Omental fat pad (tissue), 4 donors: Measurements from ENCODE around the gene MFSD1. TPM values are rescaled to one million over a fixed set of nuclear protein-coding genes. Genes with fewer than 3 reads are reported as not detected.

Experiments
- ATAC-seq: fragments of 150-250 bp; one replicate; pipeline ENCODE4 v1.9.1; 2016; ENCODE audit warnings: mild to moderate bottlenecking, moderate library complexity; ENCODE audit not compliant: low FRiP score
- DNase-seq: peaks from one replicate; pipeline ENCODE4 v3.0.0-alpha.2; 2019; ENCODE audit warnings: low spot score
- CTCF ChIP-seq, 3 donors: fragments of 450-650 bp; IDR thresholded peaks; one replicate each; pipeline ENCODE4 v1.5.1; 2016 to 2017; ENCODE audit warnings: antibody characterized with exemption in 3 of 3, mild to moderate bottlenecking in 3 of 3, moderate library complexity in 2 of 3
- total RNA-seq, 4 donors: library from RNA; depleted of rRNA; stranded (reverse); fragments of >200 nt; gene quantifications; one replicate each; pipeline ENCODE4 v1.1.0, GENCODE V29; 2016

MFSD1 gene
- total RNA-seq, 4 donors from 2014 or later = 113 to 173 (median 129) TPM

GRCh38 chr3:158765518-158766205 lies 36.2 kb upstream of the MFSD1 start:
- no peak for TF ChIP-seq CTCF (IDR thresholded peaks at IDR 0.05)
- DNase-seq (no peak), ATAC-seq (no peak)

DNA sequence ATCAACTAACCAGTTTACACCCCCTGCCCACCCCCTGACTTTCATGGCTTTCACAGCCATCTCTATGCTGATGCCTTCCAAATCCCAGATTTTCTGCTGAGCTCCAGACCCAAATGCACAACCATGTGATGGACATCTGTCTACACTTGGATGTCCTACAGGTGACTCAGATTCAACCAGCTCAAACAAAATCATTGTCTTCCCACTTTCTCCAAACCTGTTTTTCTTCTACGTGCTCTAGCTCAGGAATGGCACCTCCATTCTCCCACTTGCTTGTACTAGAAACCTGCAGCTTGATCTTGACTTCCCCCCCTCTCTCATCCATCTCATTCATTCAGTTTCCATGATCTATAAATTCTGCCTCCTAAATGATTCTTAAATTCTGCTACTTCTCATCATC lies 35.5 kb upstream of the MFSD1 start:
- DNase-seq (no peak), ATAC-seq (no peak)
- no peak for TF ChIP-seq CTCF (IDR thresholded peaks at IDR 0.05)

DNA sequence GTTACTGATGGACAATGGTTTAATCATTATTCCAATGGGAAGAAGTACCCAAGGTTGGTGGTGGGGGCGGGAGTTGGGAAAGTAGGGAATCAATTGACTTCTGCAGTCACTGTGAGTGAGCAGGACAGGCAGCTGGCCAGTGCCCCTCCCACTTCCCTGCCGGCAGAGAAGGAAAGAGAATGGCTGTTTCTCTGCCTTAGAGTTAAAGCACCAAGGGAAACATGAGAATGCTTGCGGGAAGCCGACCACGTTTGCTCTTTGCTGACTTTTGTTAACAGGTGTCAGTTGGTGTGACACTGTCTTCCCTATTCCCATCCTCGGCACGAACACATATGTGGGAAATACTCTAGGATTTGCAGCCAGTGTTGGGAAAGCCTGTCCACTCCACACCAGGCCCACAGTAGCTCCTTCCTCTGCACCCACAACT lies 33.5 kb upstream of the MFSD1 start:
- ATAC-seq = peak; percentile 45
- TF ChIP-seq CTCF (IDR thresholded peaks at IDR 0.05) = no peak
- no peak for DNase-seq

- DNase-seq (no peak), ATAC-seq (peak; percentile 70)
- TF ChIP-seq CTCF (IDR thresholded peaks at IDR 0.05) = no peak
Observed at GRCh38 chr3:158768881-158769543, 32.8 kb upstream of the MFSD1 start.

- no peak for TF ChIP-seq CTCF (IDR thresholded peaks at IDR 0.05)
- ATAC-seq = no peak
- no peak for DNase-seq
Observed at GRCh38 chr3:158769549-158769948, 32.3 kb upstream of the MFSD1 start.

DNA sequence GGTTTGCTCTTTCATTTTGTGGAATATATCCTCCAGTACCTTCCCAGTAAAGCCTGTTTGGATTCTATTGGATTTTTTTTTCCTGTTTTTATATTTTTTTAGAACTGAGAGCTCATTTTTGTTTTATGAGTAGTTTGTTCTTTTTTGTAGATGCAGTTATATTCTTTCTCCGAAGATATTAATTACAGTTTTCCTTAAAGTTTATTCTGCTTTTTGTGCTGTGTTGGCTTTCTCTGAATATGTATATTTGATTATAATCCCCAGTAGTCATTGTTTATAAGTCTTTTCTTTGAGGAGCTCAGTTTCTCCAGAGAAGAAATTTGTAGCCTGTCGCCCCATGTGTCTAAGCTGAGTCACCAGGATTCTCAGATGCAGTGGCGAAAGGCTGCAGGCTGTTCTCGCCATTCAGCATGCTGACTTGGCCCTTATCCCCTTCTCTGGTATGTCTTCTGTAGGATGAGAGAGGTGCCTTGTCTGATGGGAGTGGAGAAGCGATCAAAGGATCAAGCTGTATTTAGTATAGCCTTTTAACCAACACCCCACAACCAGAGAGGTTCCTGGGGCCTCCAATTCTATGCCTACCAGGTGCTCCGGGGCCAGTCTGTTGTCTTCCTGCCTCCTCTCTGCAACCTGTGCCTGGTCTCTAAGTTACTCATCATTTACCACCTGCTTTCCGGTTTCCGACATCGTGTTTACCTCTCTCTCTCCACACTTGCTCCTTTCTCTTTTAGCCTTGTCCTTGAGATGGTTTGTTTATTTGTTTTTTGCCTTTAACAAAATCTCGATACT lies 31.7 kb upstream of the MFSD1 start:
- no peak for TF ChIP-seq CTCF (IDR thresholded peaks at IDR 0.05)
- ATAC-seq = no peak
- DNase-seq = no peak
